Right lobe of liver (tissue), 6 donors: ENCODE results near the gene DLG4. TPM values are rescaled to one million over a fixed set of nuclear protein-coding genes. Genes with fewer than 3 reads are reported as not detected.

Experiments
- ATAC-seq, 4 donors: fragments of 200-7000 bp; cut with Tn5 transposase; one replicate each; pipeline ENCODE4 v1.9.1; 2020; ENCODE audit warnings: mild to moderate bottlenecking in 4 of 4, moderate library complexity in 4 of 4
- DNase-seq, 3 donors: peaks; one replicate each; pipeline ENCODE4 v3.0.0-alpha.2; 2020
- H3K27ac ChIP-seq, 3 donors: fragments of 200-600 bp; one replicate each; pipeline ENCODE4 v1.8.0; 2022
- H3K27me3 ChIP-seq, 2 donors: fragments of 200-600 bp; one replicate each; pipeline ENCODE4 v1.8.0; 2022
- H3K36me3 ChIP-seq, 4 donors: fragments of 200-600 bp; sonication (generic) in 1 of 4; one replicate each; pipeline versions ENCODE4 v1.5.1 to v1.8.0; 2017 to 2022; ENCODE audit warnings: control low read depth in 1 of 4
- H3K4me1 ChIP-seq, 4 donors: fragments of 200-600 bp; sonication (generic) in 1 of 4; one replicate each; pipeline versions ENCODE4 v1.5.1 to v1.8.0; 2017 to 2022; ENCODE audit warnings: control low read depth in 1 of 4
- H3K4me3 ChIP-seq, 3 donors: fragments of 200-600 bp; one replicate each; pipeline ENCODE4 v1.8.0; 2022
- H3K9me3 ChIP-seq, 4 donors: fragments of 200-600 bp; sonication (generic) in 1 of 4; one replicate each; pipeline versions ENCODE4 v1.5.1 to v1.8.0; 2017 to 2022; ENCODE audit warnings: control low read depth in 1 of 4
- POLR2A ChIP-seq: fragments of 450-650 bp; IDR thresholded peaks from one replicate; pipeline ENCODE4 v1.6.1; 2017; ENCODE audit warnings: antibody characterized with exemption, mild to moderate bottlenecking
- WGBS: methylation state at CpG from one replicate; pipeline ENCODE4 v1.1.6; 2018; ENCODE audit warnings: low coverage, low lambda C conversion rate; ENCODE audit not compliant: insufficient coverage; ENCODE audit errors: missing lambda C conversion rate; 5-methylcytosine and 5-hydroxymethylcytosine counted together
- intact Hi-C, 2 donors: fragments of 100-400 bp; cut with DNase I; formaldehyde crosslinking; loops; one replicate each; pipeline versions ENCODE4 v1.11.2 to v1.14.1; 2022
- long read RNA-seq: library from polyadenylated mRNA; unstranded; transcript quantifications from one replicate; pipeline ENCODE4 v2.0.0, GENCODE V29; 2019
- total RNA-seq, 6 experiments: library from RNA; depleted of rRNA in 2 of 6; stranded (reverse); fragments of >200 nt in 2 of 6; fragmentation: NEBNext Ultra II Directional in 3 of 6; extraction: Animal tissue kit (Norgen Biotek cat#: 25700) in 3 of 6; gene quantifications; one replicate each; pipeline versions ENCODE4 v1.1.0 to v1.2.4, GENCODE V29; 2016 to 2023
- TF ChIP-seq, protein P1 (sequence below), 4 donors: fragments of 200-600 bp in 3 of 4; fragments of 450-650 bp in 1 of 4; IDR thresholded peaks; one replicate each; pipeline versions ENCODE4 v1.5.1 to v1.8.0; 2016 to 2022; ENCODE audit warnings: antibody characterized with exemption in 4 of 4, mild to moderate bottlenecking in 2 of 4
- donor health status: DM: no; HTN: yes; CAD: no.
- donor health status: DM: no; HTN: no; CAD: no.
- donor health status: DM: no; HTN: no; CAD: no.
- donor health status: DM: no; HTN: yes; CAD: no.
- donor health status: DM: no; HTN: yes; CAD: no.

The DLG4 gene
- total RNA-seq, result 1 to 10 TPM; 3.0 to 6.4 (median 4.1) TPM
- long read RNA-seq, result 0 reads

DNA sequence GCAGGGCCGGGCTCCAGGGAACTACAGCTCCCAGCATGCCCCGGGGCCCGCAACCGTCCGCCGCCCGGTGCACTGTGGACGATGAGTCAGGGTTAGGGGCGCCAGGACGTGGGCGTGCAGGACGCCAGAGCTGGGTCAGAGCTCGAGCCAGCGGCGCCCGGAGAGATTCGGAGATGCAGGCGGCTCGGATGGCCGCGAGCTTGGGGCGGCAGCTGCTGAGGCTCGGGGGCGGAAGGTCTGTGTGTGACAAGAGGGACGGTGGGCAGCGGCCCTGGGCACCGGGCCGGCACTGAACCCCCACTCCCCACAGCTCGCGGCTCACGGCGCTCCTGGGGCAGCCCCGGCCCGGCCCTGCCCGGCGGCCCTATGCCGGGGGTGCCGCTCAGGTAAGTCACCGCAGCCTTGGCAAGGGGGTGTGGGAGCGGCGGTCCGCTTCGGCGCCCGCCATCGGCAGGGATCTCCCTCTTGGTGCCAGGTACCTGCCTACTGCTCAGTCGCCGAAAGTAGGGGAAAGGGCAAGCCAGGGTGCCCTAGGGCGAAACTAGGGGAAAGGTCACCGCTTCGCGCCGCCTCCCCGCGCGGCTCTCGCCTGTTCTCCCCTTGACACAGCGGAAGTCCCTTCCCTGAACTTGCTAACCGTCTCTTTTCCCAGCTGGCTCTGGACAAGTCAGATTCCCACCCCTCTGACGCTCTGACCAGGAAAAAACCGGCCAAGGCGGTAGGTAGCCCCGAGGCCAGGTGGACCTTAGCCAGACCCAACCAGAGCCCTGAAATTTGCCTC, at the start of gene DLG4, which contains the start of gene ACADVL:
Gene DLG4, minus strand, starts transcription at position 25 of the 781 bp plus-strand sequence.
Gene ACADVL, plus strand, starts transcription at position 127 of the 781 bp plus-strand sequence. Its CDS starts 47 bp downstream, at position 174.
- peak; percentile 73 to 83 (median 80) for ATAC-seq
- intact Hi-C loops, result no loop called here
- Histone ChIP-seq H3K27ac (peak within 1 kb of the TSS; percentile 94 to 100 (median 96)), H3K9me3 (no peaks in the 10 kb centered on the region), H3K27me3 (no peaks in the 10 kb centered on the region), H3K4me1 (peaks cover 0 to 39% (median 10%) of the 10 kb centered on the region in 4 donors), H3K36me3 (peaks cover 0 to 38% (median 19%) of the 10 kb centered on the region in 4 donors), H3K4me3 (peak within 1 kb of the TSS; percentile 76 to 99 (median 85))
- peak; percentile 92 to 96 (median 94) for DNase-seq
- TF ChIP-seq, protein P1, sequence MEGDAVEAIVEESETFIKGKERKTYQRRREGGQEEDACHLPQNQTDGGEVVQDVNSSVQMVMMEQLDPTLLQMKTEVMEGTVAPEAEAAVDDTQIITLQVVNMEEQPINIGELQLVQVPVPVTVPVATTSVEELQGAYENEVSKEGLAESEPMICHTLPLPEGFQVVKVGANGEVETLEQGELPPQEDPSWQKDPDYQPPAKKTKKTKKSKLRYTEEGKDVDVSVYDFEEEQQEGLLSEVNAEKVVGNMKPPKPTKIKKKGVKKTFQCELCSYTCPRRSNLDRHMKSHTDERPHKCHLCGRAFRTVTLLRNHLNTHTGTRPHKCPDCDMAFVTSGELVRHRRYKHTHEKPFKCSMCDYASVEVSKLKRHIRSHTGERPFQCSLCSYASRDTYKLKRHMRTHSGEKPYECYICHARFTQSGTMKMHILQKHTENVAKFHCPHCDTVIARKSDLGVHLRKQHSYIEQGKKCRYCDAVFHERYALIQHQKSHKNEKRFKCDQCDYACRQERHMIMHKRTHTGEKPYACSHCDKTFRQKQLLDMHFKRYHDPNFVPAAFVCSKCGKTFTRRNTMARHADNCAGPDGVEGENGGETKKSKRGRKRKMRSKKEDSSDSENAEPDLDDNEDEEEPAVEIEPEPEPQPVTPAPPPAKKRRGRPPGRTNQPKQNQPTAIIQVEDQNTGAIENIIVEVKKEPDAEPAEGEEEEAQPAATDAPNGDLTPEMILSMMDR (IDR thresholded peaks at IDR 0.05), result no peak
- TF ChIP-seq POLR2A, result peak; percentile 98
- WGBS, result under 1% methylated on average over 17 of the region's 63 CpGs

DNA sequence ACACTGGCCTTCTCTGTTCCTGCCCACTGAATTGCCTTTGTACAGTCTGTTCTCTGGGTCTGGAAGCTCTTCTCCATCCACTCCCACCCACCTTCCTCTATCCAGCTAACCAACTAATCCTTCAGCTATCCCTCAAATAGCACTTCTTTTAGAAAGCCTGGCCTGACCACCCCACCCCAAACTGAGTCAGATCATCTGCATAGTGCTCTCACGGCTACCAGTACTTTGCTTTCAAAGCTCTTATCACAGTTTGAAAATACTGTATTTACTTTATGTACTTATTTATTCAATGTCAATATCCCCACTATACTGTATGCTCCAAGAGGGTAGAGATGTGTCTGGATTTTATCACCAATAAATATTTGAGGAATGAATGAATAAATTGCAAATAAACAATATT, 47.1 kb upstream of the DLG4 start:
- WGBS, result 5% methylated on average over 1 of the region's 1 CpG
- no peak for ATAC-seq
- intact Hi-C loops, result no loop called here
- DNase-seq, result no peak
- no peak for TF ChIP-seq POLR2A
- TF ChIP-seq, protein P1 (IDR thresholded peaks at IDR 0.05), result no peak
- H3K36me3 ChIP-seq, result no peaks in the 10 kb centered on the region
- H3K9me3 ChIP-seq, result no peaks in the 10 kb centered on the region
- no peaks in the 10 kb centered on the region for H3K27me3 ChIP-seq
- H3K4me3 ChIP-seq, result no peak overlapping the region
- no peak overlapping the region for H3K27ac ChIP-seq
- peaks cover 0 to 18% (median 5%) of the 10 kb centered on the region in 4 donors for H3K4me1 ChIP-seq

DNA sequence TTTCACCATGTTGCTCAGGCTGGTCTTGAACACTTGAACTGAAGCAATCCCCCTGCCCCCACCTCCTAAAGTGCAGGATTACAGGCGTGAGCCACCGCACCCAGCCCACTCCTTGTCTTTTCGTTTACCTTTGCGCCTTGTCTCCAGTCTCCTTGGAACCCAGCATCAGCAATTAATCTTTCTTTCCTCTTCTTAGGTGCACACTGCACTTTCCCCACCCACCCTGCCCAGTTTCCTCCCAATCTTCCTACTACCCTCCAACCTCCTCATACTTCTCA, 44.1 kb upstream of the DLG4 start:
- Histone ChIP-seq H3K9me3 (no peaks in the 10 kb centered on the region), H3K27ac (peak overlapping the region in 1 of 3 donors; percentile 96), H3K36me3 (peaks cover 0 to 4% (median 0%) of the 10 kb centered on the region in 4 donors), H3K4me1 (peaks cover 0 to 38% (median 6%) of the 10 kb centered on the region in 4 donors), H3K27me3 (no peaks in the 10 kb centered on the region), H3K4me3 (no peak overlapping the region)
- intact Hi-C loops, result no loop called here
- 53% methylated on average over 2 of the region's 4 CpGs for WGBS
- no peak for TF ChIP-seq POLR2A
- TF ChIP-seq, protein P1 (IDR thresholded peaks at IDR 0.05), result no peak
- ATAC-seq (no peak), DNase-seq (no peak)

DNA sequence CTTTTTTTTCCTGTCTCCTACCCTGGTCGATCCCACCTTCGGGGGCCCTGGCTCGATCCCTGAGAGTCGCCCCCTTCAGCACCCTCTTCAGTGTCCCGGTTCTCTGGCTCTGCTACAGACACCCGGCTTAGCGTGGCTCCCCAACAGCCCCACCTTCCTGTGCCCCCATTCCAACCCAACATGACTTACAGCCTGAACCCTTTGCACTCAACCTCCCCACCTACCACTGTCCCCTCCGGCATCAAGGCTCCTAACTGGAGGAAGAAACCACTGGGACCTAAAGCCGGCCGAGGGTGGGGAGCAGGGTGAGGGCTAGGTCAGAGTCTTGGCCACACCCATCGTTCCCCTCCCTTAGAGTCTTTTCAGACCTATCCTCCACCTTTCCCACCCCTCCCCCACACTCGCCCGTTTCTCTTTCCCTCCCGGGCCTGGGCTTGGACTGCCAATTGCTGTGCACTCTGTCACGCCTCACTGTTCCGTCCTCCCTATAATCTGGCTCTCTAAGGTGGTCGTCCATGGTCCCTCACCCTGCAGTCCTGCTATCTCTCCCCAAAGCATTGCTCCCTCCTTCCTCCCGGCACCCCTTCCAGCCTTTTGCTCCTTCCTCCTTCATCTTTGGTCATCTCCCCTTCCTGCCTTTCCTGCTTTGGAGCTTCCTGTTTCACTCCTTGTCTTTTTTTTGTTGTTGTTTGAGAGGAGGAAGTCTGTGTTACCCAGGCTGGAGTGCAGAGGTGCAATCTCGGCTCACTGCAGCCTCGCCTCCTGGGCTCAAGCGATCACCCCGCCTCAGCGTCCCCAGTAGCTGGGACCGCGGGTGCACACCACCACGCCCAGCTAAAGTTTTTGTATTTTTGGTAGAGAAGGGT, 43.5 kb upstream of the DLG4 start:
- peak in 1 of 4 donors; percentile 7 for ATAC-seq
- Histone ChIP-seq H3K27ac (peak overlapping the region in 2 of 3 donors; percentile 44 to 96), H3K9me3 (no peaks in the 10 kb centered on the region), H3K4me3 (peak overlapping the region; percentile 64 to 73 (median 66)), H3K27me3 (no peaks in the 10 kb centered on the region), H3K4me1 (peaks cover 0 to 44% (median 9%) of the 10 kb centered on the region in 4 donors), H3K36me3 (peaks cover 0 to 4% (median 0%) of the 10 kb centered on the region in 4 donors)
- 13% methylated on average over 23 of the region's 26 CpGs for WGBS
- peak in 1 of 3 donors; percentile 62 for DNase-seq
- intact Hi-C loops, result no loop called here
- TF ChIP-seq POLR2A, result no peak
